ENCODE measurements around the gene ARF1.

Gene ARF1

DNA sequence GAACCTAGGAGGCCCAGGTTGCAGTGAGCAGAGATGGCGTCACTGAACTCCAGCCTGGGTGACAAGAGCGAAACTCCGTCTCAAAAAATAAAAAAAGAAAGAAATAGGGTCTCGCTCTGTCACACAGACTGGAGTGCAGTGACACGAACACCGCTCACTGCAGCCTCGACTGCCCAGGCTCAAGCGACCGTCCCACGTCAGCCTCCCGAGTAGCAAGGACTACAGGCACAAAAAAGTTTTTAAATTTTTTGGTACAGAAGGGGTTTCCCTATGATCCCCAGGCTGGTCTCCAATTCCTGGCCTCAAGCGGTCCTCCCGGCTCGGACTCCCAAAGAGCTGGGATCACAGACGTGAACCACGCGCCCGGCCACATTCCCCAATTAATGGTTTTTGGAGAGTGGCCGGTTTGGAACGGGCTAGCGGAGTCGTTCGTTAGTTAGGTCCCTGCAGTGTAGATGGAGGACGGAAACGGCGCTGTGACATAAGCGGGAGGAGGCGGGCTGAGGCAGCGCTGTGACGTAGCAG lies 57.0 kb downstream of the ARF1 start:
- DNase-seq (ENCODE audit: low read depth), result no peak
- TF ChIP-seq, protein P1, sequence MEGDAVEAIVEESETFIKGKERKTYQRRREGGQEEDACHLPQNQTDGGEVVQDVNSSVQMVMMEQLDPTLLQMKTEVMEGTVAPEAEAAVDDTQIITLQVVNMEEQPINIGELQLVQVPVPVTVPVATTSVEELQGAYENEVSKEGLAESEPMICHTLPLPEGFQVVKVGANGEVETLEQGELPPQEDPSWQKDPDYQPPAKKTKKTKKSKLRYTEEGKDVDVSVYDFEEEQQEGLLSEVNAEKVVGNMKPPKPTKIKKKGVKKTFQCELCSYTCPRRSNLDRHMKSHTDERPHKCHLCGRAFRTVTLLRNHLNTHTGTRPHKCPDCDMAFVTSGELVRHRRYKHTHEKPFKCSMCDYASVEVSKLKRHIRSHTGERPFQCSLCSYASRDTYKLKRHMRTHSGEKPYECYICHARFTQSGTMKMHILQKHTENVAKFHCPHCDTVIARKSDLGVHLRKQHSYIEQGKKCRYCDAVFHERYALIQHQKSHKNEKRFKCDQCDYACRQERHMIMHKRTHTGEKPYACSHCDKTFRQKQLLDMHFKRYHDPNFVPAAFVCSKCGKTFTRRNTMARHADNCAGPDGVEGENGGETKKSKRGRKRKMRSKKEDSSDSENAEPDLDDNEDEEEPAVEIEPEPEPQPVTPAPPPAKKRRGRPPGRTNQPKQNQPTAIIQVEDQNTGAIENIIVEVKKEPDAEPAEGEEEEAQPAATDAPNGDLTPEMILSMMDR (conservative IDR thresholded peaks at IDR 0.05; ENCODE audit: low read length), result no peak
- H3K4me3 ChIP-seq (ENCODE audit: low read length), result peak overlapping the region; percentile 92

DNA sequence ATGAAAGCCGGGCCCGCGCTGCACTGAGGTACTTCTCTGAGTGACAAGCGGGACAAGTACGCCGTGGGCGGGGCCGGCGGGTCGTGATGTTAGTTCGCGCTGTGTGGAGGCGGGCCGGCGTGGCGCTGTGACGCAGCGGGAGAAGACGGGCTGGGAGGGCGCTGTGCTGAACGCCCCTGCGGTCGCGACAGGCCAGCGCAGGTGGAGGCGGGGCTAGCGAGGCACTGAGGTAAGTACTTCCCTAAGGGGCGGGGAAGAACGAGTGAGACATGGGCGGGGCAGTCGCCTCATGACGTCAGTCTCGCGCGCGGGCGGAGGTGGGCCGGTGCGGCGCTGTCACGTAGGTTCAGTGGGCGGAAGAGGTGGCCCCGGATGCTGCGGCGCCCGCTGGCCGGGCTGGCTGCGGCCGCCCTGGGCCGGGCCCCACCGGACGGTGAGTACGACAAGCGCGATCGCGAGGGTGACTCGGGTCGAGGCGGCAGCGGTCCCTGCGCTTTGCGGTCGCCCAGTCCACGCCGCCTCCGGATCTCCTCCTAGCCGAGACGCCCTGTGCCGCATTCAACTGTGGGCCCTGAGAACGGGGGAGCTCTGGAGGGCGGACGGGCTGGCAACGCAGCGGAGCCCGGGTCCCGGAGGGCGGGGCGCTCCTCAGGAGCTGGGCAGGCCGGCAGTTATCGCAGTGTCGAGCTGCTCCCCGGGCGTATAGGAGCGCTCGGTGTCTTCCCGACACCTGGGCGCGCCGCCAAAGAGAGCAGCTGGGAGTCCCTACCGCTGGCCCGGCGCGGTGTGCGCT lies 57.6 kb downstream of the ARF1 start, which contains the start of gene GUK1:
Gene GUK1 (plus strand): TSS at position 349 of the 793 bp plus-strand sequence. CDS start 24 bp downstream, at position 373.
- TF ChIP-seq, protein P1 (conservative IDR thresholded peaks at IDR 0.05; ENCODE audit: low read length), result no peak; the same call in 1 of the 2 replicates
- peak; percentile 99 for DNase-seq (ENCODE audit: low read depth)
- H3K4me3 ChIP-seq (ENCODE audit: low read length), result peak within 1 kb of the TSS; percentile 92

DNA sequence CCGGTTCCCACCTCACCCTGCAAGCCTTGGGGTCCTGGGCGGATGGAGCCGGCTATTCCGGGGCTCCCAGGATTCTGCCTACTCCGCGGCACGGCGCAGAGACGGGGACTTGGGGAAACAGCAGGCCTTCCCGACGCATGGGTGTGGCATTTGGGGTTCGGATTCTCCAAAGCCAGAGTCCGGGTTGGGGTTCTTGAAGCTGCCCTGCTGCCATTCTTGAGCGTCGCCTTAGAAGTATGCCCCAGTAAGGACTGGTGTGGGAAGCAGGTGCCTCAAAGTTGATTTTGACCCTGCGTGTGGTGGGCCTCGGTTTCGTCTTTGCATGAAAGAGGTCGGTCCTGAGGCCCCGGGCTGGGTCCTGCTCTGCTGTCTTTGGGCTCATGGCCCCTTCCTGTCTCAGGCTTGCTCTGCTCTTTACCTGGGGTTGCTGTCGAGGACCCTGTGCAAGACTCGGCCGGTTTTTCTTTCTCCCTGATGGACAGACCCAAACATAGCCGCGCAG lies 58.3 kb downstream of the ARF1 start:
- peak overlapping the region; percentile 92 for H3K4me3 ChIP-seq (ENCODE audit: low read length)
- no peak for DNase-seq (ENCODE audit: low read depth)
- TF ChIP-seq, protein P1 (conservative IDR thresholded peaks at IDR 0.05; ENCODE audit: low read length), result no peak

DNA sequence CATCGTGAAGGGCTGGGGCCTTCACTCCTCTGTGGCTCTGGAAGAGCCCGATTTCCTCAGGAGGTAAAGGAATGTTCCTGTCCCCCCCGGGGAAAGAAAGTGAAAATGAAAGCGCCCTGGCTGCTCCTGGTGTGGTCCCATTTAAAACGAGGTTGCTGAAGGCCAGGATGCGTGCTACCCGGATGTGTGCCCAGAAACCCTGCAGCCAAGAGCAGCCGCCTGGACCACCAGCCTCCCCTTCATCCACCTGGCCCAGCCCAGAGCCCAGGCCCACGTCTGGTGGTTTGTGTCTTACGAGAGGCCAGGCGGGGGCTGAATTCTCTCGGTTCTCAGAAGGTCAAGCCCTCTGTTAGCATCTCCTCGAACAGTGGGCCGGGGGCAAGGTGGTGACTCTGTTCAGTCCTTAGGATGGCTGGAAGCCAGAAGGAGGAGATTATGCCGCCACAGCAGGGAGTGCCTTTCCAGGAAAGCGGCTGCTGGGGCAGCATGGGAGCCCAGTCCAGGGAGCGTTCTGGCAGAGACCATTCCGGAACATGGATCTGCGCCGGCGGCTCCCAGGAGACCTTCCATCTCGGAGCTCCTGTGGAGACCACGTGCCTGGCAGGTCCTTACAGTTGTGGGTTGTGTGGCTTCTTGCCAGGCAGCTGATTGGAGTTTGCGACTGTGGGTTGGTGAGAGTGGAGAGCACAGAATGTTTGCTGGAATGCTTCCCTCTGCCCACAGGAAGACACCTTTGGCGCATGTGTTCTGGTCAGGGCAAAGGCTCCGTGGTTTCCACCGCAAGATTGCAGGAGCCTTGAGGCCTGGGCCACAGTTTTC lies 58.9 kb downstream of the ARF1 start:
- DNase-seq (ENCODE audit: low read depth), result peak; percentile 81
- TF ChIP-seq, protein P1 (conservative IDR thresholded peaks at IDR 0.05; ENCODE audit: low read length), result no peak
- peak overlapping the region; percentile 92 for H3K4me3 ChIP-seq (ENCODE audit: low read length)

DNA sequence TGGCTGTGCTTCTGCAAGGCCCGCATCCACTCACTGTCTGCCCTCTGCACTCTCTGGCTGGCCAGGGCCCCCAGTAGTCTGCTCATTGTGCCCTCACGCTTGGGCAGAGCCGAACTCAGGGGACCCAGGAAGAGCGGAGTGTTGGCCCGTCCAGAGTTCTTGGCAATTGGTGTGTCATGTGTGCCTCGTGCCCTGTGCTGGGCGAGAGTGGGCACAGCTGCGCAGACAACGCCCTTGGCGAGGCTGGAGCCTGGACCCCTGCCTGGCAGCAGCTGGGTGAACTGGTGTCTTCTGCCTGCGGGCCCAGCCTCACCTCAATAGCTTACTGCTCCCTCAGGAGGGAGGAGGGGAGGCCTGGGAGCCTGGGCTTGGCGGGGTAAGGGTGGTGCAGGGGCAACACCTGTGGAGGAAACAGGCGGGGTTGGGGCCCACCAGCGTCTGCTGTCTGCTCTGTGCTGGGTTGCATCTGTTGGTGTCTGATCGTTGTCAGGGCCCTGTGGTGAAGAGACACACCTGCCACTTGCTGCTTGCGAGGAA lies 59.7 kb downstream of the ARF1 start:
- TF ChIP-seq, protein P1 (conservative IDR thresholded peaks at IDR 0.05; ENCODE audit: low read length), result no peak
- peak overlapping the region; percentile 92 for H3K4me3 ChIP-seq (ENCODE audit: low read length)
- no peak for DNase-seq (ENCODE audit: low read depth)

DNA sequence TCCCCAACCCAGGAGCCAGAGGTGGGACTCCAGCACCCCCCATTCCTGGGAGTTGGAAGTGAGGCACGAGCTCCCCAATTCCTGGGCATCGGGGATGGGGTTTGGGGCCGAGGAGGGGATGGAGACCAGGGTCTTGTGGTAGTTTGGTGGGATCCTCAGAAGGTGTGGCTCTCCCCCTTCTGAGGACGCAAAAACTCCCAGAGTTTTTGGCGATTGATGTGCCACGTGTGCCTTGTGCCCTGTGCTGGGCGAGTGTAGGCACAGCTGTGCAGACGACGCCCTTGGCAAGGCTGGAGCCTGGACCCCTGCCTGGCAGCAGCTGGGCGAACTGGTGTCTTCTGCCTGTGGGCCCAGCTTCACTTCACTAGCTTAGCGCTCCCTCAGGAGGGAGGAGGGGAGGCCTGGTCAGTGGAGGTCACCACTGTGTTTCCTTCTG lies 60.2 kb downstream of the ARF1 start:
- TF ChIP-seq, protein P1 (conservative IDR thresholded peaks at IDR 0.05; ENCODE audit: low read length), result no peak
- no peak for DNase-seq (ENCODE audit: low read depth)
- peak overlapping the region; percentile 92 for H3K4me3 ChIP-seq (ENCODE audit: low read length)
